Small intestine (tissue), 7 donors: ENCODE results near the gene LRP1B. TPM values are rescaled to one million over a fixed set of nuclear protein-coding genes. Genes with fewer than 3 reads are reported as not detected.

Experiments used
- DNase-seq, 2 donors: peaks; one replicate each; pipeline versions ENCODE4 v3.0.0 to v3.0.0-alpha.2; 2013
- FAIRE-seq: peaks from 2 replicates; lab custom pipeline; 2012; peaks lifted over from hg19 to GRCh38; lab: Jason Lieb, UNC
- H3K27ac ChIP-seq, 3 donors: one replicate each; pipeline ENCODE4 v1.5.1; 2013; ENCODE audit warnings: low read length in 2 of 3, mild to moderate bottlenecking in 2 of 3, control low read depth in 1 of 3, inconsistent platforms in 1 of 3, low read depth in 1 of 3, moderate library complexity in 1 of 3
- H3K27me3 ChIP-seq, 3 donors: one replicate each; pipeline ENCODE4 v1.6.1; 2013; ENCODE audit warnings: low read length in 3 of 3, inconsistent platforms in 1 of 3; ENCODE audit not compliant: control insufficient read depth in 3 of 3, insufficient read depth in 3 of 3
- H3K36me3 ChIP-seq, 3 donors: one replicate each; pipeline ENCODE4 v1.6.1; 2013; ENCODE audit warnings: low read length in 3 of 3, inconsistent platforms in 1 of 3, low read depth in 1 of 3, mild to moderate bottlenecking in 1 of 3, moderate library complexity in 1 of 3; ENCODE audit not compliant: control insufficient read depth in 3 of 3, insufficient read depth in 2 of 3
- H3K4me1 ChIP-seq, 3 donors: one replicate each; pipeline ENCODE4 v1.6.1; 2013; ENCODE audit warnings: low read length in 2 of 3, inconsistent platforms in 1 of 3, low read depth in 1 of 3, mild to moderate bottlenecking in 1 of 3, moderate library complexity in 1 of 3; ENCODE audit not compliant: control insufficient read depth in 3 of 3, insufficient read depth in 2 of 3
- H3K4me3 ChIP-seq, 3 donors: one replicate each; pipeline ENCODE4 v1.5.1; 2013; ENCODE audit warnings: low read length in 3 of 3, control low read depth in 1 of 3, inconsistent platforms in 1 of 3, low read depth in 1 of 3, mild to moderate bottlenecking in 1 of 3, moderate library complexity in 1 of 3
- H3K9me3 ChIP-seq, 2 donors: one replicate each; pipeline ENCODE4 v1.6.1; 2013; ENCODE audit warnings: low read depth in 1 of 2, low read length in 1 of 2; ENCODE audit not compliant: control insufficient read depth in 2 of 2, insufficient read depth in 1 of 2
- WGBS, 3 donors: extraction: QIAGEN DNeasy Blood & Tissue Kit; methylation state at CpG; one replicate each; pipeline ENCODE4 v1.1.7; 2013; 5-methylcytosine and 5-hydroxymethylcytosine counted together
- polyA plus RNA-seq, 4 donors: library from polyadenylated mRNA; stranded (reverse) in 3 of 4; unstranded in 1 of 4; fragments of 200-250 nt in 3 of 4; fragments of 120-200 nt in 1 of 4; gene quantifications; one replicate each; pipeline versions ENCODE4 v1.2.1 to v1.2.3, GENCODE V29; 2013
- donor health status: healthy with polysubstance abuse.
- donor health status: control.
- donor health status: control.
- donor health status: Bipolar disorder and iron deficiency.
- donor health status: healthy.

Gene LRP1B
- polyA plus RNA-seq, 4 donors = 0.07 to 0.64 TPM; not detected in 2

GRCh38 chr2:140200307-140200706, 1930.5 kb downstream of the LRP1B start:
- Histone ChIP-seq H3K27me3 (no peaks in the 10 kb centered on the region), H3K4me3 (no peak overlapping the region), H3K9me3 (no peaks in the 10 kb centered on the region), H3K27ac (no peak overlapping the region), H3K36me3 (no peaks in the 10 kb centered on the region), H3K4me1 (no peaks in the 10 kb centered on the region)
- DNase-seq (no peak), FAIRE-seq (no peak)
- 16 to 32% (median 31%) methylated on average over 1 of the region's 1 CpG for WGBS, 3 donors

GRCh38 chr2:140199312-140199711, 1931.5 kb downstream of the LRP1B start:
- H3K4me1 ChIP-seq = no peaks in the 10 kb centered on the region
- no peaks in the 10 kb centered on the region for H3K36me3 ChIP-seq
- DNase-seq (no peak), FAIRE-seq (no peak)
- no peak overlapping the region for H3K4me3 ChIP-seq
- H3K27ac ChIP-seq = no peak overlapping the region
- no peaks in the 10 kb centered on the region for H3K9me3 ChIP-seq
- no peaks in the 10 kb centered on the region for H3K27me3 ChIP-seq
- 10 to 68% (median 22%) methylated on average over 1 of the region's 1 CpG for WGBS, 3 donors

DNA sequence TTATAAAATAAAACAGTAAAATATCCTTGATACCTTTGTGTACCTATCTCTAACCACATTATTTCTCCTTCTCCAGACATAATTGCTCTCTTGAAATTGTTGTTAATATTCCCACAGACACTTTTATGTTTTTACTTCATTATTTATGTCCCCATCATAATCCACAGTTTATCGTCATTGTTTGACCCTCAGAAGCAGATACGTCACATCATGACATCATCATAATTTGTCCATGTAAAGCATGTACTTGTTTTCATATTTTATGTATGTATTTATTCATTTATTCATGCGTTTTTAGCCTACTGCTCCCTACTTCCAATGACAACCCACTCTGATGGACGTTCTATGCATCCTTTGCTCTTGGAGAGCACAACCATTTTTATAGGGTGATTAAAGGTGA, 1943.7 kb downstream of the LRP1B start:
- Histone ChIP-seq H3K36me3 (no peaks in the 10 kb centered on the region), H3K27me3 (no peaks in the 10 kb centered on the region), H3K4me3 (no peak overlapping the region), H3K27ac (no peak overlapping the region), H3K4me1 (no peaks in the 10 kb centered on the region), H3K9me3 (no peaks in the 10 kb centered on the region)
- FAIRE-seq (no peak), DNase-seq (no peak)
- WGBS, 3 donors = 65 to 79% (median 77%) methylated on average over 4 of the region's 4 CpGs

DNA sequence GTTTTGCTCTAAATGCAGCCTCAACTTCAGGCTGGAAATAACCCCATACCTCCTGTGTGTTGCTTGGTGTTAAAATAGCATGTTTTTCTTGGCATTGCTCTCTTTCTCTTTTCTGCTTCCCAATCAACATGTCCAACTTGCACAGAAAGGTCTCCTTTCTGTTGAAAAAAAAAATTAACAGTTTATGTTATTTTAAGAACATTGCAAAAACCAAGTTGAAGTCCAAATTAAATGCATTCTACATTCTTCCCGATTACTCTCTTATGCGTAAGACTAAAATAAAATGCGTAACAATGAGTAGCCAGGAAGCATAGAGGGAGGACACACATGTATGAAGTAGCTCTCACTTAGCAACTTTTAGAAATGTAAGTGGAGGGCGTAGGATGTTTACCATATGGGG, 1944.5 kb downstream of the LRP1B start:
- DNase-seq (no peak), FAIRE-seq (no peak)
- H3K4me1 ChIP-seq = no peaks in the 10 kb centered on the region
- H3K27me3 ChIP-seq = no peaks in the 10 kb centered on the region
- no peaks in the 10 kb centered on the region for H3K9me3 ChIP-seq
- no peak overlapping the region for H3K27ac ChIP-seq
- 81 to 88% (median 87%) methylated on average over 4 of the region's 4 CpGs for WGBS, 3 donors
- no peaks in the 10 kb centered on the region for H3K36me3 ChIP-seq
- no peak overlapping the region for H3K4me3 ChIP-seq

DNA sequence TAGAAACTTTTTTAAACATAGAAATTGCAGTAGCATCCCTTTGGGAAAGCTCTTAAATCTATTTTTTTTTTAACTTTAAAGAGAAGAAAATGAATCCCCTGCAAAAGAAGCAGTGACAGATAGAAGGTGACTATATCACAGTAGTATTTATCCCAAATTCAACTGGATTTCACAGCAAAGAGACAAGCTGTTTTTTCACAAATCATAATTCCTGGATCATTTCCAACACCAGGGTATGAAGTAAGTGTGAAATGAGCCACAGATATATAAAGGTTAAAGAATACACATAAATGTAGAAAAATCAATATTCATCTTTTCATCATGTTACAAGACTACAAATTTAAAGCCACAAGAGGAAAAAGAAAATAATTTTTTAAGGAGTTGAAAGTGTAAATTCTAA, 1945.7 kb downstream of the LRP1B start:
- no peaks in the 10 kb centered on the region for H3K9me3 ChIP-seq
- no peaks in the 10 kb centered on the region for H3K4me1 ChIP-seq
- FAIRE-seq = no peak
- no peaks in the 10 kb centered on the region for H3K36me3 ChIP-seq
- H3K27ac ChIP-seq = no peak overlapping the region
- DNase-seq = no peak
- H3K4me3 ChIP-seq = no peak overlapping the region
- H3K27me3 ChIP-seq = no peaks in the 10 kb centered on the region

DNA sequence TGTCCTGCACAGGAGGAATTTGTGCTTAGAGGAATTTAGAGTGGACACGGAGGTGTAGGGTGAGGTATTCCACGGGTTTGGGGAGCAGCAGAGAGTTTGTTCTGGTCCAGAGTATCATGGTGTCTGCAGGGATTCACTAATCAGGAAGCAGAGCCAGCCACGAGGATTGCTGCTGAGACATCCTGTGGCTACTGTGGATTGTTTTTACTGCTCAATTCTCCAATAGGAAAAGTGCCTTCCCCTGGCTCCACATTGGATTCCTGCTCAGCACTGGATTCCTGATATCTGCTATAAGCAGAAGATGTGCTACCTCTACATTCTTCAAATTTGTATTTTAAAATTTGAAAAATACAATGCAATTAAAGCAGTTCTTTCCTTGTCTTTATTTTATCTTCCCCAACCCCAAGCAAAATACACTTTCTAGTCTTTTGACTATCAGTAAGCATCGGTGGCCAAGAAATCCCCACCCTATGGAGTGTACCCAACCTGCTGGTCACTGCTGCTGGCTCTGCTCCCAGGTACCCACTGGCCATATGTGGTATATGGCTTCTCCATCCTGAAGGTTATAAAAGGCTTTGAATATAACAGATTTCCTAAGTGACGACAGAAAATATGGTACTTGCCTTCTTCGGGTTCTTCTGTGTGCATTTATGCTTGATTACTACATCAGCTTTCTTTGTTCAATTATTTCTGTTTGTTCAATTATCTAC, 1947.6 kb downstream of the LRP1B start:
- 66 to 80% (median 71%) methylated on average over 6 of the region's 6 CpGs for WGBS, 3 donors
- H3K36me3 ChIP-seq = no peaks in the 10 kb centered on the region
- no peak for FAIRE-seq
- no peak overlapping the region for H3K27ac ChIP-seq
- no peak overlapping the region for H3K4me3 ChIP-seq
- no peaks in the 10 kb centered on the region for H3K9me3 ChIP-seq
- H3K27me3 ChIP-seq = no peaks in the 10 kb centered on the region
- no peaks in the 10 kb centered on the region for H3K4me1 ChIP-seq
- DNase-seq = no peak
